ENCODE results near the gene RBMS1.
"Not testable (repeated sequence)": the region's sequence is repeated elsewhere in the genome, so short reads cannot be mapped to it uniquely, and the experiment has no call there.

Gene RBMS1

GRCh38 chr2:160423126-160423525 is 70.5 kb downstream of the RBMS1 start:
- Histone ChIP-seq H3K27ac (replicated peaks) (no peak overlapping the region), H3K27me3 (ENCODE audit: insufficient read depth, poor library complexity, severe bottlenecking) (no peaks in the 10 kb centered on the region), H3K4me3 (replicated peaks; ENCODE audit: insufficient read depth, low read length) (no peak overlapping the region)
- no peak for DNase-seq (ENCODE audit: low read depth in 1 of 2, low spot score in 1 of 2)
- TF ChIP-seq SPI1 (IDR thresholded peaks at IDR 0.05; ENCODE audit: borderline replicate concordance, low read depth), result no peak
- no peak for TF ChIP-seq GABPA (IDR thresholded peaks at IDR 0.05; ENCODE audit: low read depth)
- no peak for TF ChIP-seq POLR2AphosphoS5 (IDR thresholded peaks at IDR 0.05; ENCODE audit: low read depth)
- no peak for TF ChIP-seq CTCF (IDR thresholded peaks at IDR 0.05; ENCODE audit: insufficient read depth, low read length)
- TF ChIP-seq REST (IDR thresholded peaks at IDR 0.05; ENCODE audit: insufficient replicate concordance, low read depth), result no peak

GRCh38 chr2:160421646-160422501 is 71.7 kb downstream of the RBMS1 start:
- not testable (repeated sequence) for H3K27me3 ChIP-seq (ENCODE audit: insufficient read depth, poor library complexity, severe bottlenecking)

GRCh38 chr2:160420711-160421110 is 72.9 kb downstream of the RBMS1 start:
- H3K27ac ChIP-seq (replicated peaks), result no peak overlapping the region
- TF ChIP-seq GABPA (IDR thresholded peaks at IDR 0.05; ENCODE audit: low read depth) (no peak), POLR2AphosphoS5 (IDR thresholded peaks at IDR 0.05; ENCODE audit: low read depth) (no peak), SPI1 (IDR thresholded peaks at IDR 0.05; ENCODE audit: borderline replicate concordance, low read depth) (no peak), CTCF (IDR thresholded peaks at IDR 0.05; ENCODE audit: insufficient read depth, low read length) (no peak), REST (IDR thresholded peaks at IDR 0.05; ENCODE audit: insufficient replicate concordance, low read depth) (no peak)

More at GRCh38 chr2:160421646-160422501, 71.7 kb downstream of the RBMS1 start:
- not testable (repeated sequence) for H3K4me3 ChIP-seq (replicated peaks; ENCODE audit: insufficient read depth, low read length); DNase-seq (ENCODE audit: low read depth in 1 of 2, low spot score in 1 of 2); H3K27ac ChIP-seq (replicated peaks)

GRCh38 chr2:160419776-160420505 is 73.7 kb downstream of the RBMS1 start:
- no peak for TF ChIP-seq GABPA (IDR thresholded peaks at IDR 0.05; ENCODE audit: low read depth)
- TF ChIP-seq REST (IDR thresholded peaks at IDR 0.05; ENCODE audit: insufficient replicate concordance, low read depth), result no peak
- no peak for TF ChIP-seq CTCF (IDR thresholded peaks at IDR 0.05; ENCODE audit: insufficient read depth, low read length)
- no peak for TF ChIP-seq SPI1 (IDR thresholded peaks at IDR 0.05; ENCODE audit: borderline replicate concordance, low read depth)
- TF ChIP-seq POLR2AphosphoS5 (IDR thresholded peaks at IDR 0.05; ENCODE audit: low read depth), result no peak
- no peaks in the 10 kb centered on the region for H3K27me3 ChIP-seq (ENCODE audit: insufficient read depth, poor library complexity, severe bottlenecking)
- no peak overlapping the region for H3K4me3 ChIP-seq (replicated peaks; ENCODE audit: insufficient read depth, low read length)
- no peak overlapping the region for H3K27ac ChIP-seq (replicated peaks)
- no peak for DNase-seq (ENCODE audit: low read depth in 1 of 2, low spot score in 1 of 2)

More at GRCh38 chr2:160420711-160421110, 72.9 kb downstream of the RBMS1 start:
- no peak for DNase-seq (ENCODE audit: low read depth in 1 of 2, low spot score in 1 of 2)
- Histone ChIP-seq H3K27me3 (ENCODE audit: insufficient read depth, poor library complexity, severe bottlenecking) (no peaks in the 10 kb centered on the region), H3K4me3 (replicated peaks; ENCODE audit: insufficient read depth, low read length) (no peak overlapping the region)

Measured in HL-60 (cell line).